GM12872 (cell line): ENCODE results near the gene MYOC.

Experiments used
- TF ChIP-seq, protein P1 (sequence below): IDR thresholded peaks from 3 replicates; pipeline ENCODE4 v1.5.1; 2011; ENCODE audit warnings: low read depth, mild to moderate bottlenecking, low read length, moderate library complexity; ENCODE audit not compliant: insufficient read depth

MYOC gene

DNA sequence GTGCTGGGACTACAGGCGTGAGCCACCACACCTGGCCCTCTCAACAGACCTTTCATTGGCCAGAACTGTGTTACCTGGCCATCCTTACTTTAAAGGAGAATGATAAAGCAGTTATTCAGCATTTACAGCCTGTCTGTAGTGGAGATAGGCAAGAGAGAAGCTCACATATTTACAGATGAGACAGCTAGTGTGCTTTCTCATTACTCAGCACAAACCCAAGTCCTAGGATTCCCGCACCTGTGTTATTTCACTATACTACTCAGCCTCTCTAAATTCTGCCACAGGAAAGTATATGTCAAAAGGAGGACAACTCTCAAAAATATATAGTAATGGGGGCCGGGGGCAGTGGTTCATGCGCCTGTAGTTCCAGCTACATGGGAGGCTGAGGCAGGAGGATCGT is 15.9 kb upstream of the MYOC start:
- TF ChIP-seq, protein P1, sequence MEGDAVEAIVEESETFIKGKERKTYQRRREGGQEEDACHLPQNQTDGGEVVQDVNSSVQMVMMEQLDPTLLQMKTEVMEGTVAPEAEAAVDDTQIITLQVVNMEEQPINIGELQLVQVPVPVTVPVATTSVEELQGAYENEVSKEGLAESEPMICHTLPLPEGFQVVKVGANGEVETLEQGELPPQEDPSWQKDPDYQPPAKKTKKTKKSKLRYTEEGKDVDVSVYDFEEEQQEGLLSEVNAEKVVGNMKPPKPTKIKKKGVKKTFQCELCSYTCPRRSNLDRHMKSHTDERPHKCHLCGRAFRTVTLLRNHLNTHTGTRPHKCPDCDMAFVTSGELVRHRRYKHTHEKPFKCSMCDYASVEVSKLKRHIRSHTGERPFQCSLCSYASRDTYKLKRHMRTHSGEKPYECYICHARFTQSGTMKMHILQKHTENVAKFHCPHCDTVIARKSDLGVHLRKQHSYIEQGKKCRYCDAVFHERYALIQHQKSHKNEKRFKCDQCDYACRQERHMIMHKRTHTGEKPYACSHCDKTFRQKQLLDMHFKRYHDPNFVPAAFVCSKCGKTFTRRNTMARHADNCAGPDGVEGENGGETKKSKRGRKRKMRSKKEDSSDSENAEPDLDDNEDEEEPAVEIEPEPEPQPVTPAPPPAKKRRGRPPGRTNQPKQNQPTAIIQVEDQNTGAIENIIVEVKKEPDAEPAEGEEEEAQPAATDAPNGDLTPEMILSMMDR = no peak

DNA sequence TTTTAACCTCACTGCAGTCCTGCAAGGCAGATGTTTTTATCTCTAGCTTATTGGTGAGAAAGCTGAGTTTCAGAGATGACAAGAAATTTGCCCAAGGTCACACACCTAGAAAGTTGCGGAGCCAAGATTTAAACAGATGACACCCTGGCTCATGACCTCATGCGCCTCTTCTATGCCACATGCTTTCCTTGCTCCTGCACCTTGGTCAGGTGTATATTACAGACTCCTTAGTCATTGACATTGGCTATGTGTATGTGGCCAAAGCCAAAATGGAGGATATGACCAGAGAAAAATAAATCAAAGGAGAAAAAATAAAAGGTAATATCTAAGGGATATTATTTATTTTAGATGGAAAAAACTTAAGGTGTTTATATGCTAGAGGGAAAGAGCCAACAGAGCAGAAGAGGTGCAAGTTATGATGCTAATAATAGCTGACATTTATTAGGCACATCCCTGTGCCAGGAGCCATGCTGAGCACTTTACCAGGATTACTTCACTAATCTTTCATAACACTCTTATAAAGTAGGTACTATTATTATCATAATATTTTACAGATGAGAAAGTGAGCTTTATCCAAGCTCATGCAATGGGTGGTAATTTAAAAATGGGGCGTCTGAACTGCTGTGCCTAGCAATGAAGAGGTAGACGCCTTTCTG is 13.8 kb upstream of the MYOC start:
- TF ChIP-seq, protein P1 = no peak

DNA sequence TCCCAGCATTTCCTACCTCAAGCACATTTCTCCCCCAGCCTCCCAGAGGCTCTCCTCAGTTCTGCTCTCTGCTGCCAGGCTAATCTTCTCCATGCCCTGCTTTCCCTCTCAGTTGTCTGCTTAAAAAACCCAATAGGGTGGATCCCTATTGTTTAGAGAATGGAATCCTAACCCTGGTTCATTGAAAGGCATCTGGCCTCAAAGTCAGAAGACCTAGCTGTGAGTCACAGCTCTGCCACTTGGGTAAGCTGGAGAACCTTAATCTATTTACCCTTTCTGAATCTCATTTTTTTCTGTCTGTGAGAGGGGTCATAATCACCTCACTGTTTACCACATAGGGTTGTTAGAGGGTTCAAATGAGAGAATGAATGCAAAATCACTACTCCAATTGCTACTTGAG is 12.5 kb upstream of the MYOC start:
- TF ChIP-seq, protein P1 = no peak

DNA sequence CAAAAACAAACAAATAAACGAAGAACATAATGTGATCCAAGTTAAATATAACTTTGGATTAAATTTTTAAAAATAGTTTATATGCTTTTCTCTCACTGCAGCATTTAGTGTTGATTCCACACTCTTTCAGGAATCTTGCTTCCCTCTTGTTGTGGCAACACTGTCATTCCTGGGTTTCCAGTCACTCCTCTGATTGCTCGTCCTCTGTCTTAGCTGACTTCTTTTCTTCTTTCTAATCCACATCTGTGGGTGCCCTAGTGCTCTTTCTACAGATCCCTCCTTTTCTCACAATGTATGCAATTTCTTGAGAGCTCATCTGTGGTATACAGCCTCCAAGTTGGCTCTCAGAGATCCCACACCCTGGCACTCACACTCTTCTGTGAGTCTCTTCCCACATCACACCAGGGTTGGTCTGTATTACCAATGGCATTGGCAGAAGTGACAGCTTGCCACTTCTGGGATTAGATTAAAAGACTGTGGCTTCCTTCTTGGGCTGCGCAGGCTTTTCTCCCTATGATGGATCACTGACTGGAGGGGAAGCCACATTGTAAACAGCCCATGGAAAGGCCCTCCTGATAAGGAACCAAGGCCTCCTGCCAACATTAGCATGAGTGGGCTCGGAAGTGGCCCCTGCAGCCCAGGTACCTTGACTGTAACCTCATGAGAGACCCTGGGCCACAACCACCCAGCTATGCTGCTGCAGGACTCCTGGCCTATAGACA is 11.5 kb upstream of the MYOC start:
- TF ChIP-seq, protein P1 = no peak

DNA sequence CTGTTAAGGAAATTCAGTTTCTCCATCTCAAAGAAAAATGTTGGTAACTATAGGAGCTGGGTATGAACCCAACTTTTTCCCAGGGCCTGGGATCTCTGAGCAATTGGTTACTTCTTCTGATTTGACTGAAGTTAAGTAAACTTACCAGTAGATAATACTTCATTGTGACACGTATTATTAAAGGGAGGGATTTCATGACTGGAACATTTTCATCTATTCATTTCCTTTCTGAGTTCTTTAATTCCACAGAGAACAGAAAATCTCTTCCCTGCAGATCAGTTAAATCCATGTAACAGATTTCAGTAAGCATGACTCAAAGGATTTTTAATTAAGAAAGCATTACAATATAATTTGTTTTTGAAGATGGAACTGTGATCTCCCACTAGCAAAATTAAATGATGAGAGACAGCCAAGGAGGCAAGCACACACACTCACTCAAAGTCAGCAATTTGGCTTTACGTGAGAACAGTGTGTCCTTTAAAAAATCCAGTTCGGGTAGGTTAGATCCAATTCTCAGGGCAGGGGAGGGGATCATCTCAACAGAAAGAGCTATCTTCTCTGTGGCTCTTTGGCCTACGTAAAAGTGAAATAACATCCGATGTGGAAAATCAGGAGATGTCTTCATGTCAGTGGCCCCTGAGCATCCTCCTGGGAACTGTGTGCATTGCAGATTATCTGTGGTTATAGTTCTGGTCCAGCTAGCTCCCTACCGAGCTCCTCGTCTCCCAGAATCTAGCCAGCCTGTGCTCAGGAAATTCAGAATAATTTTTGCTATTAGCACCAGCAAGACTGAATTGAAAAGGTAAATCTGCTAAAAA is 10.8 kb upstream of the MYOC start:
- TF ChIP-seq, protein P1 = no peak

DNA sequence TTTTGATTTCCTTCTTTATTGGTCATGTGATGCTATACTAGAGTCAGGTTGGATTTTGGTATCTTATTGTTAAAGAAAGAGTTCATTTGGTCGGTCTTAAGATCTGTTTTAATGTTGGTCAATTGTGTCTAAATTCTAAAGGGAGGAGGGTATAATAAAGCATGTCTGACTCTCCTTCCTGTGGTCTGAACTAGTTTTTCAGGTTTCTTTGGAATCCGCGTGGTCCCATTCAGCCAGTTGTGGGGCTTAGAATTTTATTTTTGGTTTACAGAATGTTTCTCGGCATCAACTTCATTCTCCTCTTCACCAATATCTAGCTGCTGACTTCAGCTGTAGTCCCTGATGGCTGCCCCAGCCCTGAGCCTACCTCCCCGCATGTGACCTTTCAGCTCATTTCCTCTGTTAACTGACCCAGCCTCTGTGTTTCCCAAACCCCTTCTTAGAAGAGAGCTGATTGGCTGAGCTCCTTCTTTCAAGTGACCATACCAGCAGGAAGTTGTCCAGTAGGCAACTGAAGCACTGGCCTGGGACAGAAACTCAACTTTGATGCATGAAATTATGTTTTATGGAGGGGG is 8.7 kb upstream of the MYOC start:
- TF ChIP-seq, protein P1 = no peak

DNA sequence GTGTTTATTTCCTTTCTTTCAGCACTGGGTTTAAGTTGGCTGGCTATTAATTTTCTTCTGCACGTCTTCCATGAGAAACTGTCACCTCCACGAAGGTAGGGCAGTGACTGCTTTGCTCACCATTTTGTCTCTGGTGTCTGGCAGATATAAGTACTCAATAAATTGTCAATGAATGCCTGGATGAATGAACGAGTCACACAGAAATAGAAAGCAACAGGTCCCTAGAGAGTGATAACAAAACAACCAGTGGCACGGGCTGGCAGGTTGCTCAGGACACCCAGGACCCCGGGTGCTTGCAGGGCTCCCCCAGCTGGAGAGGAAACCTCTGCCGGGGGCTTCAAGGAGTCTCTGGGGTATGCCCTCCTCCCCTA is 3.2 kb upstream of the MYOC start:
- TF ChIP-seq, protein P1 = no peak
